Common myeloid progenitor, CD34-positive (primary cell): ENCODE measurements around the gene NHLRC2.

Experiments used
- CTCF ChIA-PET: fragments of 350-600 bp; sonication (Branson Sonifier 250); formaldehyde crosslinking; loops from one replicate; lab custom pipeline; 2021; ENCODE audit warnings: antibody characterized with exemption; lab: Charles Lee
- POLR2A ChIA-PET: fragments of 350-600 bp; sonication (Branson Sonifier 250); formaldehyde crosslinking; loops from one replicate; lab custom pipeline; 2021; ENCODE audit warnings: antibody characterized with exemption; lab: Charles Lee
- DNase-seq, 3 donors: peaks; one replicate each; pipeline versions ENCODE4 v3.0.0 to v3.0.0-alpha.2; 2013
- H3K27ac ChIP-seq, 2 experiments: 1 replicate in 1 of 2; 2 replicates in 1 of 2; pipeline ENCODE4 v1.7.0; 2013; ENCODE audit warnings: inconsistent platforms in 2 of 2, low read length in 2 of 2, mild to moderate bottlenecking in 2 of 2, low read depth in 1 of 2, moderate library complexity in 1 of 2; ENCODE audit not compliant: severe bottlenecking in 2 of 2, insufficient read depth in 1 of 2, poor library complexity in 1 of 2
- H3K27me3 ChIP-seq, 5 experiments: replicated peaks in 2 of 5; 1 replicate in 3 of 5; 2 replicates in 2 of 5; pipeline versions ENCODE4 v1.6.1 to v1.7.0; 2013; ENCODE audit warnings: low read length in 4 of 5, mild to moderate bottlenecking in 2 of 5, moderate library complexity in 2 of 5, inconsistent platforms in 1 of 5; ENCODE audit not compliant: insufficient read depth in 5 of 5, control insufficient read depth in 4 of 5
- H3K36me3 ChIP-seq, 4 experiments: 1 replicate in 2 of 4; 2 replicates in 2 of 4; pipeline versions ENCODE4 v1.6.1 to v1.7.0; 2013; ENCODE audit warnings: low read length in 3 of 4, control low read depth in 1 of 4, mild to moderate bottlenecking in 1 of 4; ENCODE audit not compliant: control insufficient read depth in 4 of 4, insufficient read depth in 4 of 4
- H3K4me1 ChIP-seq, 4 experiments: 1 replicate in 3 of 4; 2 replicates in 1 of 4; pipeline versions ENCODE4 v1.6.1 to v1.7.1; 2013; ENCODE audit warnings: low read length in 3 of 4, mild to moderate bottlenecking in 3 of 4, control low read depth in 1 of 4, inconsistent platforms in 1 of 4, moderate library complexity in 1 of 4; ENCODE audit not compliant: control insufficient read depth in 4 of 4, insufficient read depth in 4 of 4; ENCODE audit errors: control extremely low read depth in 1 of 4
- H3K4me3 ChIP-seq, 7 experiments: 1 replicate in 4 of 7; 2 replicates in 3 of 7; pipeline versions ENCODE4 v1.5.1 to v1.7.0; 2013; ENCODE audit warnings: mild to moderate bottlenecking in 7 of 7, low read length in 6 of 7, moderate library complexity in 6 of 7, inconsistent platforms in 2 of 7, low read depth in 2 of 7, control low read depth in 1 of 7; ENCODE audit not compliant: insufficient read depth in 4 of 7, control insufficient read depth in 1 of 7; ENCODE audit errors: extremely low read depth in 1 of 7
- H3K9me3 ChIP-seq, 5 experiments: 1 replicate in 4 of 5; 2 replicates in 1 of 5; pipeline versions ENCODE4 v1.6.1 to v1.7.1; 2013; ENCODE audit warnings: low read length in 4 of 5, mild to moderate bottlenecking in 2 of 5, inconsistent platforms in 1 of 5, low read depth in 1 of 5, moderate library complexity in 1 of 5; ENCODE audit not compliant: control insufficient read depth in 4 of 5, insufficient read depth in 2 of 5; ENCODE audit errors: control extremely low read depth in 1 of 5
- WGBS: methylation state at CpG from one replicate; pipeline ENCODE4 v1.1.5; 2013; ENCODE audit not compliant: insufficient coverage; 5-methylcytosine and 5-hydroxymethylcytosine counted together

NHLRC2 gene

DNA sequence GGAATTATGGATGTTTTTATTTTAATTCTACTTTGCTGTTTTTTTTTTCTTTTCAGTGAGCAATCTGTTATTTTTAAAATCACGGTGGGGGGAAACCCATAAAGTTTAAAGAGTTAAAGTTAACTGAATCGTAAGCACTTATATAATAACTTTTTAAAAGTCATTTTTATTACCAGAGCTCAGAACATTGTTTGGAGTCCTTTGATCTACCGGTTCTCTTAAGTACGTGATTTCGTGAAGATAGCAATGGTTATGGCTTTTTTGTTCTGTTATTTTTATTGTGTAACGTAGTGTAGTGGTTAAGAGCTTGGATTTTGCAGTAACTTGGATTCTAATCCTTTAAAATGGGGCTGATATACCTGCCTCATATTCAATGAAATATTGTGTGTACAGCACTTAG, 57.4 kb downstream of the NHLRC2 start:
- Histone ChIP-seq H3K27me3 (no peaks in the 10 kb centered on the region), H3K4me3 (no peak overlapping the region), H3K36me3 (peaks cover 3 to 24% (median 15%) of the 10 kb centered on the region in 4 experiments), H3K27ac (no peak overlapping the region), H3K9me3 (no peaks in the 10 kb centered on the region), H3K4me1 (no peaks in the 10 kb centered on the region)
- DNase-seq: no peak
- 100% methylated on average over 3 of the region's 6 CpGs for WGBS
- CTCF ChIA-PET: interaction anchor here (0.9 to 1.4 kb wide), 2 partner anchors 11 to 112 kb away, joined by 3 to 4 read pairs; no protein-coding TSS in a partner anchor
- POLR2A ChIA-PET: no interaction called here

- no peak for DNase-seq
- WGBS: 100% methylated on average over 4 of the region's 7 CpGs
- H3K9me3 ChIP-seq: no peaks in the 10 kb centered on the region
- POLR2A ChIA-PET: no interaction called here
- H3K27ac ChIP-seq: no peak overlapping the region
- no peaks in the 10 kb centered on the region for H3K4me1 ChIP-seq
- no peak overlapping the region for H3K4me3 ChIP-seq
- H3K36me3 ChIP-seq: peaks cover 3 to 18% (median 13%) of the 10 kb centered on the region in 4 experiments
- H3K27me3 ChIP-seq: no peaks in the 10 kb centered on the region
- CTCF ChIA-PET: no interaction called here
Observed at GRCh38 chr10:113912582-113912981, 58.1 kb downstream of the NHLRC2 start.

DNA sequence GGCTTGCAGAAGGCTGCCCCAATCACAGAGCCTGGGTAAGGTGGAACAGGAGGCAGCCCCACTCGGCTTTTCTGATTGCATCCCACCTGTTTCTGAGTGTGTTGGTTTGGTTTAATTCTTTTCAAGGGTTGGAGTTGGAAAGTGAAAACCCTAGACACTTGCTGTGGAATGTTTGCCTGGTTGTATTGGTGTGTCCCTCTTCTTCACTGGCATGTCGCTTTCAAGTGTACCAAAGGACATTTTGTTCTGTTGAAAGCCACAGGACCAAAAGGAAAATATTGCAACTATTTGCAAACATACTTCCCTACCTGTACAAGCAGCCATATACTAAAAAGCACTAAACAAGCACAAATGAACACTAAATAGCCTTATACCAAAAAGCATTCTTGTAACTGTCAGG, 60.5 kb downstream of the NHLRC2 start:
- ChIA-PET CTCF (no interaction called here), POLR2A (no interaction called here)
- H3K4me1 ChIP-seq: no peaks in the 10 kb centered on the region
- peaks cover 0 to 8% (median 6%) of the 10 kb centered on the region in 4 experiments for H3K36me3 ChIP-seq
- no peaks in the 10 kb centered on the region for H3K27me3 ChIP-seq
- no peaks in the 10 kb centered on the region for H3K9me3 ChIP-seq
- no peak overlapping the region for H3K4me3 ChIP-seq
- DNase-seq: no peak
- H3K27ac ChIP-seq: no peak overlapping the region
- WGBS: 100% methylated on average over 1 of the region's 2 CpGs

DNA sequence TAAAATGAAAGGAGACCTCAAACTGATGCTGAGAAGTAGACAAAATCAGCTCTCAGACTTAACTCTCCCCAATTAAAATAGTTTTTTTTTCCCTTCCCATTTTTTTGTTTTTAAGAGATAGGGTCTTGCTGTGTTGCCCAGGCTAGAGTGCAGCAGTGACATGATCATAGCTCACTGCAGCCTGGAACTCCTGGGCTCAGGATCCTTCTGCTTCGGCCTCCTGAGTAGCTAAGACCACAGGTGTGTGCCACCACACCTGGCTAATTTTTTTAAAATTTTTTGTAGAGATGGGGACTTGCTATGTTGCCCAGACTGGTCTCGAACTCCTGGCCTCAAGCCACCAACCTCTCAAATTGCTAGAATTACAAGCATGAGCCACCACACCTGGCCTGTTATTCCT, 61.1 kb downstream of the NHLRC2 start:
- no peak overlapping the region for H3K4me3 ChIP-seq
- no peak overlapping the region for H3K27ac ChIP-seq
- POLR2A ChIA-PET: no interaction called here
- WGBS: no CpG with 5 or more reads among the region's 2 CpGs
- CTCF ChIA-PET: no interaction called here
- no peaks in the 10 kb centered on the region for H3K27me3 ChIP-seq
- H3K4me1 ChIP-seq: no peaks in the 10 kb centered on the region
- H3K36me3 ChIP-seq: peaks cover 0 to 8% (median 6%) of the 10 kb centered on the region in 4 experiments
- H3K9me3 ChIP-seq: no peaks in the 10 kb centered on the region
- DNase-seq: no peak

- Histone ChIP-seq H3K9me3 (no peaks in the 10 kb centered on the region), H3K27ac (no peak overlapping the region), H3K27me3 (no peaks in the 10 kb centered on the region), H3K4me3 (no peak overlapping the region), H3K4me1 (no peaks in the 10 kb centered on the region), H3K36me3 (peaks cover 0 to 8% (median 6%) of the 10 kb centered on the region in 4 experiments)
- ChIA-PET POLR2A (no interaction called here), CTCF (no interaction called here)
- DNase-seq: no peak
- no CpG with 5 or more reads among the region's 2 CpGs for WGBS
Observed at GRCh38 chr10:113916053-113916452, 61.6 kb downstream of the NHLRC2 start.

GRCh38 chr10:113917636-113918035, 63.2 kb downstream of the NHLRC2 start:
- 100% methylated on average over 1 of the region's 3 CpGs for WGBS
- H3K4me3 ChIP-seq: no peak overlapping the region
- no peaks in the 10 kb centered on the region for H3K27me3 ChIP-seq
- DNase-seq: no peak
- CTCF ChIA-PET: interaction anchor here (2.3 kb wide), 1 partner anchor 13 kb away, joined by 7 read pairs; no protein-coding TSS in a partner anchor
- POLR2A ChIA-PET: no interaction called here
- no peak overlapping the region for H3K27ac ChIP-seq
- H3K9me3 ChIP-seq: no peaks in the 10 kb centered on the region
- no peaks in the 10 kb centered on the region for H3K4me1 ChIP-seq
- H3K36me3 ChIP-seq: peaks cover 0 to 4% (median 3%) of the 10 kb centered on the region in 4 experiments

GRCh38 chr10:113920114-113920513, 65.7 kb downstream of the NHLRC2 start:
- ChIA-PET POLR2A (no interaction called here), CTCF (no interaction called here)
- no peaks in the 10 kb centered on the region for H3K36me3 ChIP-seq
- 100% methylated on average over 2 of the region's 3 CpGs for WGBS
- no peaks in the 10 kb centered on the region for H3K27me3 ChIP-seq
- DNase-seq: no peak
- H3K4me1 ChIP-seq: no peaks in the 10 kb centered on the region
- peaks cover 0 to 10% (median 4%) of the 10 kb centered on the region in 5 experiments for H3K9me3 ChIP-seq
- no peak overlapping the region for H3K4me3 ChIP-seq
- no peak overlapping the region for H3K27ac ChIP-seq
